ENCODE measurements around the gene SLC7A7.
"Not testable (repeated sequence)": the region's sequence is repeated elsewhere in the genome, so short reads cannot be mapped to it uniquely, and the experiment has no call there.

SLC7A7 gene

GRCh38 chr14:22757972-22758650 is 57.1 kb downstream of the SLC7A7 start:
- DNase-seq (ENCODE audit: low read depth in 2 of 2), result not testable (repeated sequence)

- no peak for DNase-seq (ENCODE audit: low read depth in 2 of 2)
Measured at GRCh38 chr14:22753586-22753985, 61.6 kb downstream of the SLC7A7 start.

- no peak for DNase-seq (ENCODE audit: low read depth in 2 of 2)
Measured at GRCh38 chr14:22752422-22752821, 62.8 kb downstream of the SLC7A7 start.

- DNase-seq (ENCODE audit: low read depth in 2 of 2), result no peak
Measured at GRCh38 chr14:22748631-22749068, 66.6 kb downstream of the SLC7A7 start.

GRCh38 chr14:22748206-22748605 is 67.0 kb downstream of the SLC7A7 start:
- DNase-seq (ENCODE audit: low read depth in 2 of 2), result no peak

- no peak for DNase-seq (ENCODE audit: low read depth in 2 of 2)
Measured at GRCh38 chr14:22747769-22748168, 67.5 kb downstream of the SLC7A7 start.

GRCh38 chr14:22740020-22740419 is 75.2 kb downstream of the SLC7A7 start:
- no peak for DNase-seq (ENCODE audit: low read depth in 2 of 2)

GRCh38 chr14:22739423-22739822 is 75.8 kb downstream of the SLC7A7 start:
- no peak for DNase-seq (ENCODE audit: low read depth in 2 of 2)

GRCh38 chr14:22737052-22737451 is 78.2 kb downstream of the SLC7A7 start:
- no peak for DNase-seq (ENCODE audit: low read depth in 2 of 2)

- DNase-seq (ENCODE audit: low read depth in 2 of 2), result not testable (repeated sequence)
Measured at GRCh38 chr14:22736384-22736783, 78.9 kb downstream of the SLC7A7 start.

- no peak for DNase-seq (ENCODE audit: low read depth in 2 of 2)
Measured at GRCh38 chr14:22735096-22735495, 80.1 kb downstream of the SLC7A7 start.

- DNase-seq (ENCODE audit: low read depth in 2 of 2), result no peak
Measured at GRCh38 chr14:22733829-22734228, 81.4 kb downstream of the SLC7A7 start.

GRCh38 chr14:22732062-22732461 is 83.2 kb downstream of the SLC7A7 start:
- not testable (repeated sequence) for DNase-seq (ENCODE audit: low read depth in 2 of 2)

- no peak for DNase-seq (ENCODE audit: low read depth in 2 of 2)
Measured at GRCh38 chr14:22726012-22726411, 89.2 kb downstream of the SLC7A7 start.

- DNase-seq (ENCODE audit: low read depth in 2 of 2), result not testable (repeated sequence)
Measured at GRCh38 chr14:22725374-22725773, 89.9 kb downstream of the SLC7A7 start.

GRCh38 chr14:22724847-22725246 is 90.4 kb downstream of the SLC7A7 start:
- DNase-seq (ENCODE audit: low read depth in 2 of 2), result not testable (repeated sequence)

GRCh38 chr14:22723815-22724214 is 91.4 kb downstream of the SLC7A7 start:
- no peak for DNase-seq (ENCODE audit: low read depth in 2 of 2)
